C4-2B (cell line): Measurements from ENCODE around the gene ITGBL1.

ENCODE experiments used
- ZFX ChIP-seq: fragments of 450-650 bp; IDR thresholded peaks from 2 replicates; pipeline ENCODE4 v1.6.1; 2017
- TF ChIP-seq, protein P1 (sequence below): fragments of 450-650 bp; conservative IDR thresholded peaks from 2 replicates; pipeline ENCODE4 v1.5.1; 2017; ENCODE audit warnings: mild to moderate bottlenecking

DNA sequence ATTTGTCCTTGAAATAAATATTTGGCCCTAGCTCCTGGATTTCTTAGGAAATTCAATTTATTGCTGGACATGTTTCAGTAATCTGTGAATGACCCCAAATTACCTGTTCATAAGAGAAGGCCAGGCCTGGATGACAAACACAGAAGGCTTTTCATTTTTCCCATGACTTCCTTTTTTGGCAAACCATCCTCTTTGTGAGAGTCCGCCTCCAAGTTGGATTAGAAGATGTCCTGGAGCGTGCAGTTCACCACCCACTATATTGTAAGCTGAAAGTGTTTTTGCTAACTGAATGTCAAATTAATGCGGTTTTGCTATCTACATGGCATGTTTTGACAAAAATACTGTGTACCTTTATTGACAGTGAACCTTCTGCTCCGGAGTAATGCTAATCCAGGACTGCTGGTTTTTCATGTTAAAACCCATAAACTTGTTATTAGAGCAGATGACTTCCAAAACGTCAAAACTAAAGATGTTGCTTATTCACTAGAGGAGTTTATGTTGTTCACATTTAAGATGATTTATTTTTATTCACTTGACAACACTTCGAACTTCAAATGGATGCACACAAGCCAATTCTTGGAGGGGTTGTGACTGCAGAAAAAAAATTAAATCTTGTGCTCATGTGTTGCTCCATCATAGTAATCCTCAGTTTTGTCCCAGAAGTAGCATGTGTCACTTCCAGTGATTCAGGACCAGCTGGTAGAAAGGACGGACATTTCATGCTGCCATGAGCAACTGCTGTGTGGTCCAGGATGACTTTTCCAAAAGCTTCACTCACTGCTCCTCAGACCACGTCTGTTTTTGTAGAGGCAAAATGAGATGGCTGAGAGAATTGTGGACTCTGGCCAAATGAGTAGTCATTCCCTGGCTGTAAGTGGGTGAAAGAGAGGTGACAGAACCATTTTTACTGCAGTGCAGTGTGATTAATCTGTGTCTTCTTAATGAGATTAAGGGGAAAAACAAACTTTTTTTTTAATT is 71.0 kb downstream of the ITGBL1 start:
- TF ChIP-seq, protein P1, sequence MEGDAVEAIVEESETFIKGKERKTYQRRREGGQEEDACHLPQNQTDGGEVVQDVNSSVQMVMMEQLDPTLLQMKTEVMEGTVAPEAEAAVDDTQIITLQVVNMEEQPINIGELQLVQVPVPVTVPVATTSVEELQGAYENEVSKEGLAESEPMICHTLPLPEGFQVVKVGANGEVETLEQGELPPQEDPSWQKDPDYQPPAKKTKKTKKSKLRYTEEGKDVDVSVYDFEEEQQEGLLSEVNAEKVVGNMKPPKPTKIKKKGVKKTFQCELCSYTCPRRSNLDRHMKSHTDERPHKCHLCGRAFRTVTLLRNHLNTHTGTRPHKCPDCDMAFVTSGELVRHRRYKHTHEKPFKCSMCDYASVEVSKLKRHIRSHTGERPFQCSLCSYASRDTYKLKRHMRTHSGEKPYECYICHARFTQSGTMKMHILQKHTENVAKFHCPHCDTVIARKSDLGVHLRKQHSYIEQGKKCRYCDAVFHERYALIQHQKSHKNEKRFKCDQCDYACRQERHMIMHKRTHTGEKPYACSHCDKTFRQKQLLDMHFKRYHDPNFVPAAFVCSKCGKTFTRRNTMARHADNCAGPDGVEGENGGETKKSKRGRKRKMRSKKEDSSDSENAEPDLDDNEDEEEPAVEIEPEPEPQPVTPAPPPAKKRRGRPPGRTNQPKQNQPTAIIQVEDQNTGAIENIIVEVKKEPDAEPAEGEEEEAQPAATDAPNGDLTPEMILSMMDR: no peak
- no peak for TF ChIP-seq ZFX
